ENCODE results near the gene GPR143.

DNA sequence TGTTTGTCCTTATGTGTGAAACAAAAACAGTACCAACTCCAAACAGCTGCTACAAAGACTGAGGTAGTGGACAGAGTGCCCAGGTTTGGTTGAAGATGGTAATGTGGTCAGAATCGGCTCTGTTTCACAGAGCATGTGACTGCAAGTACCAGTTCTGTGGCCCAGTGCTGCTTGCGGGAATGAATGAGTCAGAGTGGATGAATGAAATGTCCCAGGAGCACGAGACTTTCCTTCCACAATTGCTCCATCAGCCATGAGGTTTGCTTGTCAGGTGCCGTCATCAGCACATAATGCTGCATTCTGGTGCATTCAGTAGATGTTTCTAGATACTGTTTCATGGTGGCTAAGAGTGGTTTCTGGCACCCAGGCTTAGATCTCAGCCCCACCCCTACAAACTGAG is 84.2 kb downstream of the GPR143 start:
- TF ChIP-seq POLR2A (IDR thresholded peaks at IDR 0.05) (no peak), POLR2AphosphoS5 (IDR thresholded peaks at IDR 0.05) (no peak)
- TF ChIP-seq, protein P1, sequence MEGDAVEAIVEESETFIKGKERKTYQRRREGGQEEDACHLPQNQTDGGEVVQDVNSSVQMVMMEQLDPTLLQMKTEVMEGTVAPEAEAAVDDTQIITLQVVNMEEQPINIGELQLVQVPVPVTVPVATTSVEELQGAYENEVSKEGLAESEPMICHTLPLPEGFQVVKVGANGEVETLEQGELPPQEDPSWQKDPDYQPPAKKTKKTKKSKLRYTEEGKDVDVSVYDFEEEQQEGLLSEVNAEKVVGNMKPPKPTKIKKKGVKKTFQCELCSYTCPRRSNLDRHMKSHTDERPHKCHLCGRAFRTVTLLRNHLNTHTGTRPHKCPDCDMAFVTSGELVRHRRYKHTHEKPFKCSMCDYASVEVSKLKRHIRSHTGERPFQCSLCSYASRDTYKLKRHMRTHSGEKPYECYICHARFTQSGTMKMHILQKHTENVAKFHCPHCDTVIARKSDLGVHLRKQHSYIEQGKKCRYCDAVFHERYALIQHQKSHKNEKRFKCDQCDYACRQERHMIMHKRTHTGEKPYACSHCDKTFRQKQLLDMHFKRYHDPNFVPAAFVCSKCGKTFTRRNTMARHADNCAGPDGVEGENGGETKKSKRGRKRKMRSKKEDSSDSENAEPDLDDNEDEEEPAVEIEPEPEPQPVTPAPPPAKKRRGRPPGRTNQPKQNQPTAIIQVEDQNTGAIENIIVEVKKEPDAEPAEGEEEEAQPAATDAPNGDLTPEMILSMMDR (IDR thresholded peaks at IDR 0.05 in 8 of 11, conservative IDR thresholded peaks at IDR 0.05 in 3 of 11), result no peak
